ENCODE results near the gene ENDOD1.

DNA sequence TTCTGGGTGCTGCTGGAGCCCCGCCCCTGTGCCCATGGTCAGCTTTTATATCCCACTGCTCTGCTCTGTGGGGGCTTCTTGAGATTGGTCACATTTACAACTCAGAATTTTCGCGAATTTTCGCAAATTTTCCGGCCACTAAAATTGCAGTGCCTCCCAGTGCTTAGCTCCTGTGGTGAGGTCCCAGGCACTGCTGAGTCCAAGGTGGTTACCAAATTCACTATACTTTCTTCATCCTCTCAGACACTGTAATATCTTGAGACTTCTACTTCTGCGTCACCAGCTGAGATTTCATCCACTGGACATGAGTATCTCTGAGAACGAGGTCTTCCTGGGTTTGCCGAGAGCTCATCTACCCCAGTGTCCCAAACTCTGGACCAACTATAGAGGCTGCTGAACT is 31.7 kb upstream of the ENDOD1 start:
- TF ChIP-seq CTCF (IDR thresholded peaks at IDR 0.05) (no peak), EZH2 (IDR thresholded peaks at IDR 0.05) (no peak), EZH2phosphoT487 (IDR thresholded peaks at IDR 0.05) (no peak)
